Stimulated activated memory B cell treated with anti-CD40 and anti-IgM and Interleukin-4, amounts not matched to agents 10 μg/mL and 1 μg/mL and 100 μg/mL, for 72 hours (primary cell): ENCODE measurements around the gene CLEC4F.

Source experiments
- ATAC-seq: fragments of 150-1000 bp; cut with Tn5 transposase; 2 replicates; pipeline ENCODE4 v1.10.0; 2021
- H3K27ac Mint-ChIP-seq: one replicate; pipeline ENCODE4 v1.8.0; 2022; ENCODE audit warnings: mild to moderate bottlenecking, mixed read lengths
- H3K27me3 Mint-ChIP-seq: one replicate; pipeline ENCODE4 v1.8.0; 2022; ENCODE audit warnings: mixed read lengths
- H3K36me3 Mint-ChIP-seq: one replicate; pipeline ENCODE4 v1.8.0; 2022; ENCODE audit warnings: mixed read lengths
- H3K4me1 Mint-ChIP-seq: one replicate; pipeline ENCODE4 v1.8.0; 2022; ENCODE audit warnings: mixed read lengths
- H3K4me3 Mint-ChIP-seq: one replicate; pipeline ENCODE4 v1.8.0; 2022; ENCODE audit warnings: mild to moderate bottlenecking, moderate library complexity, mixed read lengths
- H3K9me3 Mint-ChIP-seq: one replicate; pipeline ENCODE4 v1.8.0; 2022; ENCODE audit warnings: mixed read lengths

The CLEC4F gene

GRCh38 chr2:70779911-70780545 lies 40.4 kb downstream of the CLEC4F start:
- Mint-ChIP-seq H3K4me3 (no peak overlapping the region), H3K27ac (no peak overlapping the region), H3K9me3 (no peaks in the 10 kb centered on the region), H3K4me1 (no peaks in the 10 kb centered on the region), H3K36me3 (no peaks in the 10 kb centered on the region), H3K27me3 (peaks cover 20% of the 10 kb centered on the region)
- no peak for ATAC-seq

- Mint-ChIP-seq H3K27ac (no peak overlapping the region), H3K9me3 (no peaks in the 10 kb centered on the region), H3K27me3 (peaks cover 25% of the 10 kb centered on the region), H3K36me3 (no peaks in the 10 kb centered on the region), H3K4me3 (no peak overlapping the region), H3K4me1 (no peaks in the 10 kb centered on the region)
- no peak for ATAC-seq
These were observed 40.9 kb downstream of the CLEC4F start for GRCh38 chr2:70779491-70779890.

GRCh38 chr2:70778676-70779075 lies 41.7 kb downstream of the CLEC4F start:
- peaks cover 34% of the 10 kb centered on the region for H3K27me3 Mint-ChIP-seq
- ATAC-seq = no peak
- no peak overlapping the region for H3K4me3 Mint-ChIP-seq
- H3K4me1 Mint-ChIP-seq = peaks cover 3% of the 10 kb centered on the region
- H3K36me3 Mint-ChIP-seq = peaks cover 8% of the 10 kb centered on the region
- H3K9me3 Mint-ChIP-seq = peaks cover 5% of the 10 kb centered on the region
- H3K27ac Mint-ChIP-seq = no peak overlapping the region

- Mint-ChIP-seq H3K4me3 (no peak overlapping the region), H3K27me3 (peaks cover 40% of the 10 kb centered on the region), H3K9me3 (peaks cover 9% of the 10 kb centered on the region), H3K4me1 (peaks cover 6% of the 10 kb centered on the region), H3K36me3 (peaks cover 12% of the 10 kb centered on the region), H3K27ac (no peak overlapping the region)
- ATAC-seq = no peak
These were observed 42.9 kb downstream of the CLEC4F start for GRCh38 chr2:70777450-70777849.

- H3K27ac Mint-ChIP-seq = no peak overlapping the region
- no peak overlapping the region for H3K4me3 Mint-ChIP-seq
- peaks cover 12% of the 10 kb centered on the region for H3K36me3 Mint-ChIP-seq
- no peak for ATAC-seq
- peaks cover 9% of the 10 kb centered on the region for H3K9me3 Mint-ChIP-seq
- peaks cover 6% of the 10 kb centered on the region for H3K4me1 Mint-ChIP-seq
- H3K27me3 Mint-ChIP-seq = peaks cover 40% of the 10 kb centered on the region
These were observed 44.1 kb downstream of the CLEC4F start for GRCh38 chr2:70776266-70776665.

- H3K9me3 Mint-ChIP-seq = peaks cover 9% of the 10 kb centered on the region
- peaks cover 12% of the 10 kb centered on the region for H3K36me3 Mint-ChIP-seq
- no peak for ATAC-seq
- H3K27ac Mint-ChIP-seq = no peak overlapping the region
- peaks cover 6% of the 10 kb centered on the region for H3K4me1 Mint-ChIP-seq
- H3K27me3 Mint-ChIP-seq = peaks cover 40% of the 10 kb centered on the region
- no peak overlapping the region for H3K4me3 Mint-ChIP-seq
These were observed 45.3 kb downstream of the CLEC4F start for GRCh38 chr2:70775141-70775540.

GRCh38 chr2:70772486-70773155 lies 47.8 kb downstream of the CLEC4F start:
- H3K9me3 Mint-ChIP-seq = peaks cover 9% of the 10 kb centered on the region
- no peak overlapping the region for H3K4me3 Mint-ChIP-seq
- H3K4me1 Mint-ChIP-seq = peaks cover 16% of the 10 kb centered on the region
- no peak overlapping the region for H3K27ac Mint-ChIP-seq
- H3K27me3 Mint-ChIP-seq = peaks cover 52% of the 10 kb centered on the region
- ATAC-seq = no peak
- H3K36me3 Mint-ChIP-seq = peaks cover 12% of the 10 kb centered on the region

GRCh38 chr2:70771446-70771845 lies 49.0 kb downstream of the CLEC4F start:
- Mint-ChIP-seq H3K27me3 (peaks cover 47% of the 10 kb centered on the region), H3K4me3 (no peak overlapping the region)

GRCh38 chr2:70769450-70769849 lies 50.9 kb downstream of the CLEC4F start:
- Mint-ChIP-seq H3K4me3 (no peak overlapping the region), H3K4me1 (peaks cover 26% of the 10 kb centered on the region), H3K9me3 (peaks cover 9% of the 10 kb centered on the region), H3K36me3 (peaks cover 12% of the 10 kb centered on the region), H3K27me3 (peaks cover 27% of the 10 kb centered on the region), H3K27ac (peak overlapping the region; percentile 65)
- ATAC-seq = no peak

More at GRCh38 chr2:70771446-70771845, 49.0 kb downstream of the CLEC4F start:
- peaks cover 9% of the 10 kb centered on the region for H3K9me3 Mint-ChIP-seq
- no peak overlapping the region for H3K27ac Mint-ChIP-seq
- H3K36me3 Mint-ChIP-seq = peaks cover 12% of the 10 kb centered on the region
- no peak for ATAC-seq
- H3K4me1 Mint-ChIP-seq = peaks cover 22% of the 10 kb centered on the region

GRCh38 chr2:70768590-70769085 lies 51.8 kb downstream of the CLEC4F start:
- Mint-ChIP-seq H3K36me3 (peaks cover 4% of the 10 kb centered on the region), H3K27me3 (peaks cover 18% of the 10 kb centered on the region), H3K4me1 (peaks cover 23% of the 10 kb centered on the region), H3K4me3 (peak overlapping the region; percentile 72), H3K9me3 (peaks cover 4% of the 10 kb centered on the region), H3K27ac (peak overlapping the region; percentile 65)
- ATAC-seq = no peak

GRCh38 chr2:70767699-70768589 lies 52.5 kb downstream of the CLEC4F start, which contains the start of gene ADD2:
Gene ADD2 (minus strand): TSS chr2:70768200. CDS start chr2:70706408, 61,792 bp downstream.
- Mint-ChIP-seq H3K9me3 (no peaks in the 10 kb centered on the region), H3K4me3 (peak within 1 kb of the TSS; percentile 95), H3K27ac (peak within 1 kb of the TSS; percentile 88), H3K27me3 (peaks cover 13% of the 10 kb centered on the region), H3K36me3 (no peaks in the 10 kb centered on the region), H3K4me1 (peaks cover 19% of the 10 kb centered on the region)
- ATAC-seq = peak; percentile 81

- peaks cover 19% of the 10 kb centered on the region for H3K4me1 Mint-ChIP-seq
- no peaks in the 10 kb centered on the region for H3K36me3 Mint-ChIP-seq
- peak overlapping the region; percentile 95 for H3K4me3 Mint-ChIP-seq
- H3K9me3 Mint-ChIP-seq = no peaks in the 10 kb centered on the region
- peak; percentile 79 for ATAC-seq
- peaks cover 13% of the 10 kb centered on the region for H3K27me3 Mint-ChIP-seq
- peak overlapping the region; percentile 88 for H3K27ac Mint-ChIP-seq
These were observed 53.2 kb downstream of the CLEC4F start for GRCh38 chr2:70767079-70767698.

- Mint-ChIP-seq H3K36me3 (no peaks in the 10 kb centered on the region), H3K27me3 (peaks cover 13% of the 10 kb centered on the region), H3K4me1 (peaks cover 19% of the 10 kb centered on the region), H3K4me3 (peak overlapping the region; percentile 87), H3K27ac (peak overlapping the region; percentile 88), H3K9me3 (no peaks in the 10 kb centered on the region)
- ATAC-seq = no peak
These were observed 53.9 kb downstream of the CLEC4F start for GRCh38 chr2:70766357-70767078.

GRCh38 chr2:70765507-70765906 lies 54.9 kb downstream of the CLEC4F start:
- Mint-ChIP-seq H3K36me3 (no peaks in the 10 kb centered on the region), H3K9me3 (no peaks in the 10 kb centered on the region), H3K4me1 (peaks cover 19% of the 10 kb centered on the region), H3K27me3 (peaks cover 13% of the 10 kb centered on the region), H3K27ac (no peak overlapping the region), H3K4me3 (no peak overlapping the region)
- ATAC-seq = no peak
